HG02852 (cell line): ENCODE results near the gene ODAD3.
A peak's percentile ranks its signal among the peaks of the same experiment; 100 is the strongest.
"Not testable (repeated sequence)": the region's sequence is repeated elsewhere in the genome, so short reads cannot be mapped to it uniquely, and the experiment has no call there.

ENCODE experiments used
- ATAC-seq: cut with Tn5 transposase; IDR thresholded peaks from one replicate; pipeline ENCODE4 v1.9.1; 2021; ENCODE audit warnings: mild to moderate bottlenecking, moderate library complexity; ENCODE audit not compliant: unreplicated experiment

ODAD3 gene

GRCh38 chr19:11435057-11435832 is at the start of gene ODAD3, which contains the start of gene PRKCSH:
Gene ODAD3, minus strand, starts transcription at chr19:11435121. Its CDS starts 105 bp downstream, at chr19:11435016.
Gene PRKCSH, plus strand, starts transcription at chr19:11435635. Its CDS starts 483 bp downstream, at chr19:11436118.
- ATAC-seq: peak; percentile 89

GRCh38 chr19:11483366-11484111 is 48.6 kb upstream of the ODAD3 start:
- ATAC-seq: no peak

- ATAC-seq: no peak
Measured at GRCh38 chr19:11482384-11483050, 47.6 kb upstream of the ODAD3 start.

GRCh38 chr19:11481534-11482383 is 46.8 kb upstream of the ODAD3 start:
- ATAC-seq: no peak

- ATAC-seq: no peak
Measured at GRCh38 chr19:11480715-11481533, 46.0 kb upstream of the ODAD3 start, which contains the start of gene ELAVL3. Gene ELAVL3, minus strand, starts transcription at chr19:11481046. Its CDS starts 438 bp downstream, at chr19:11480608.

- ATAC-seq: no peak
Measured at GRCh38 chr19:11479898-11480714, 45.2 kb upstream of the ODAD3 start.

GRCh38 chr19:11479090-11479897 is 44.4 kb upstream of the ODAD3 start:
- no peak for ATAC-seq

GRCh38 chr19:11478167-11479089 is 43.5 kb upstream of the ODAD3 start:
- ATAC-seq: no peak

- no peak for ATAC-seq
Measured at GRCh38 chr19:11475861-11476260, 40.9 kb upstream of the ODAD3 start.

GRCh38 chr19:11475343-11475742 is 40.4 kb upstream of the ODAD3 start:
- ATAC-seq: not testable (repeated sequence)

GRCh38 chr19:11473725-11474124 is 38.8 kb upstream of the ODAD3 start:
- ATAC-seq: no peak

GRCh38 chr19:11468266-11468845 is 33.4 kb upstream of the ODAD3 start:
- ATAC-seq: not testable (repeated sequence)

GRCh38 chr19:11465600-11465999 is 30.7 kb upstream of the ODAD3 start:
- ATAC-seq: no peak

- no peak for ATAC-seq
Measured at GRCh38 chr19:11464333-11465265, 29.7 kb upstream of the ODAD3 start.

GRCh38 chr19:11463391-11463790 is 28.5 kb upstream of the ODAD3 start:
- ATAC-seq: no peak
